Activated naive CD4-positive, alpha-beta T cell treated with anti-CD3 and anti-CD28 coated beads, Interleukin-2, amount 50 U/mL, for 24 hours (primary cell): ENCODE data around the gene SLC1A3.

Source experiments
- H3K27ac Mint-ChIP-seq: one replicate; pipeline ENCODE4 v1.8.0; 2021; ENCODE audit warnings: mild to moderate bottlenecking, mixed read lengths
- H3K27me3 Mint-ChIP-seq: one replicate; pipeline ENCODE4 v1.8.0; 2021; ENCODE audit warnings: mixed read lengths
- H3K36me3 Mint-ChIP-seq: one replicate; pipeline ENCODE4 v1.8.0; 2021; ENCODE audit warnings: mixed read lengths
- H3K4me1 Mint-ChIP-seq: one replicate; pipeline ENCODE4 v1.8.0; 2021; ENCODE audit warnings: mixed read lengths
- H3K4me3 Mint-ChIP-seq: one replicate; pipeline ENCODE4 v1.8.0; 2021; ENCODE audit warnings: mild to moderate bottlenecking, mixed read lengths
- H3K9me3 Mint-ChIP-seq: one replicate; pipeline ENCODE4 v1.8.0; 2021; ENCODE audit warnings: mixed read lengths

The SLC1A3 gene

GRCh38 chr5:36655161-36655560 lies 48.8 kb downstream of the SLC1A3 start:
- no peak overlapping the region for H3K27ac Mint-ChIP-seq
- peaks cover 14% of the 10 kb centered on the region for H3K27me3 Mint-ChIP-seq
- H3K36me3 Mint-ChIP-seq, result no peaks in the 10 kb centered on the region
- H3K4me1 Mint-ChIP-seq, result no peaks in the 10 kb centered on the region
- H3K4me3 Mint-ChIP-seq, result no peak overlapping the region
- H3K9me3 Mint-ChIP-seq, result no peaks in the 10 kb centered on the region

DNA sequence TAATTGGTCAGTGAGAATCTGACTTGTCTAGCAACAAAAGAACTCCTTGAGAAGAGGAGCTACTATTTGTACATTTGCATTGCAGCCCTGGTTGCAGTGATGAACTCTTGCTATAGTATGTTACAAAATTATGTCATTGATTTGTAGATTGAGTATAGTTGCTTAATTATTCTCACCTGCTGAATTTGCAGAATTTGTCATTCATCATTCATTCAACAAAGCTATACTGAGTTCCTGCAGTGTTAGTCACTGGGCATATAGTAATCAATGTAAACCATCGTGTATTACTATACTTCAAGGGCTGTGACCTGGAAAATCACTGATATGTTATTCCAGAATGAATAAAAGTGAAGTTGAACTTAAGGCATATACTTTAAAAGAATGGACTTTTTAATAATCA lies 50.1 kb downstream of the SLC1A3 start:
- no peak overlapping the region for H3K4me3 Mint-ChIP-seq
- no peak overlapping the region for H3K27ac Mint-ChIP-seq
- H3K9me3 Mint-ChIP-seq, result no peaks in the 10 kb centered on the region

DNA sequence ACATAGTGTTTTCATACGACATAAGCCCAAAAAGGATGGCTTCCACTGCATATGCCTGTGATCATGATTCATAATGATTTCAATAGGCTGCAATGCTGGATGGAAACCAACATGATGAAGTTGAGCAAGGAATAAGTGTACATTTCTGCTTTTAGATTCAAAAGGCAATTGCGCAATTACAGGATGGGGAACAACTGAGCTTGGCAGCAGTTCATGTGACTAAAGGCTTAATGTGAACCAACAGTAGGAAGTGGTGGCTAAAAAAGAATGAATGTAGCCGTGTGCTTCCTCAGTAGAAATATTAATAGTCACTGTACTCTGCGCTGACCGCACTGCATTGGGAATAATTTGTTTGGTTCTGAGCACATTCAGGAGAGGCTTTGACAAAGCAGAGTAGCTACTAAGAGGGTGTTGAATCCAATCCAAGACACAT lies 51.2 kb downstream of the SLC1A3 start:
- H3K27ac Mint-ChIP-seq, result no peak overlapping the region
- no peaks in the 10 kb centered on the region for H3K9me3 Mint-ChIP-seq
- H3K4me3 Mint-ChIP-seq, result no peak overlapping the region
- H3K4me1 Mint-ChIP-seq, result no peaks in the 10 kb centered on the region
- H3K36me3 Mint-ChIP-seq, result no peaks in the 10 kb centered on the region
- peaks cover 9% of the 10 kb centered on the region for H3K27me3 Mint-ChIP-seq

More for the DNA sequence above, 50.1 kb downstream of the SLC1A3 start:
- Mint-ChIP-seq H3K4me1 (no peaks in the 10 kb centered on the region), H3K27me3 (peaks cover 12% of the 10 kb centered on the region), H3K36me3 (no peaks in the 10 kb centered on the region)

DNA sequence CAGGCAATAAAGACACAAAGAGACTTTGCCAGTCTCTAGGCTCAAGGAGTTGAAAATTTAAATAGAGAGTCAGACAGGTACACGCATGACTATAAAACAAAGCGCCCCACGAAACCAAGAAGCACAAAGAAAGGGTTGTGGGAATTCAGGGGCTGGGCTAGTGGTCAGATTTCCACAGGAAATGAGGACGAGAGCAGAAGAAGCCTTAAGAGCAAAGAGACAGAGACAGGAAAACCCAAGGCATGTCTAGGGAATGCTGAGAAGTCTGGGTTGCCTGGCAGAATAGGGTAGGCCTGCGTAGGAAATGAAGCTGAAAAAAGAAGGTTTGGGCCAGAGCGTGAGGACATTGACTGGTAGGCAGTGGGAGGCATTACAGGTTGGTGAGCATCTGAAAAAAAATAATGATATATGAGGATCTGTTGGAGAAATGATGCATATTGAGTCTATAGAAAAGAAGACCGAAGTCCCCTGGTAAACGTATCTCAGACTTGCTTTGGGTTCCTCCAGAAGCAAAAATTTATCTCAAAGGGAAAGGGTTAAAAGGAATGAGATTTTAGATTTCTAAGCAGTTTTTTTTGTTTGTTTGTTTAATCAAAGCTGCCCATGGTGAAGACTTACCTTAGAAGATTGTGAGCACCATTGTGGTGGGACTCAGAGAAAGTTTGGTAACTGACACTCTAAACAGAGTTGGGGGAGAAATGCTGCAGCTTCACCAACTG lies 51.8 kb downstream of the SLC1A3 start:
- H3K4me3 Mint-ChIP-seq, result no peak overlapping the region
- peaks cover 8% of the 10 kb centered on the region for H3K27me3 Mint-ChIP-seq
- H3K36me3 Mint-ChIP-seq, result no peaks in the 10 kb centered on the region
- no peak overlapping the region for H3K27ac Mint-ChIP-seq
- H3K4me1 Mint-ChIP-seq, result no peaks in the 10 kb centered on the region
- no peaks in the 10 kb centered on the region for H3K9me3 Mint-ChIP-seq

- Mint-ChIP-seq H3K27me3 (peaks cover 5% of the 10 kb centered on the region), H3K27ac (no peak overlapping the region), H3K9me3 (no peaks in the 10 kb centered on the region), H3K36me3 (no peaks in the 10 kb centered on the region), H3K4me1 (no peaks in the 10 kb centered on the region), H3K4me3 (no peak overlapping the region)
Observed at GRCh38 chr5:36659411-36659810, 53.0 kb downstream of the SLC1A3 start.

DNA sequence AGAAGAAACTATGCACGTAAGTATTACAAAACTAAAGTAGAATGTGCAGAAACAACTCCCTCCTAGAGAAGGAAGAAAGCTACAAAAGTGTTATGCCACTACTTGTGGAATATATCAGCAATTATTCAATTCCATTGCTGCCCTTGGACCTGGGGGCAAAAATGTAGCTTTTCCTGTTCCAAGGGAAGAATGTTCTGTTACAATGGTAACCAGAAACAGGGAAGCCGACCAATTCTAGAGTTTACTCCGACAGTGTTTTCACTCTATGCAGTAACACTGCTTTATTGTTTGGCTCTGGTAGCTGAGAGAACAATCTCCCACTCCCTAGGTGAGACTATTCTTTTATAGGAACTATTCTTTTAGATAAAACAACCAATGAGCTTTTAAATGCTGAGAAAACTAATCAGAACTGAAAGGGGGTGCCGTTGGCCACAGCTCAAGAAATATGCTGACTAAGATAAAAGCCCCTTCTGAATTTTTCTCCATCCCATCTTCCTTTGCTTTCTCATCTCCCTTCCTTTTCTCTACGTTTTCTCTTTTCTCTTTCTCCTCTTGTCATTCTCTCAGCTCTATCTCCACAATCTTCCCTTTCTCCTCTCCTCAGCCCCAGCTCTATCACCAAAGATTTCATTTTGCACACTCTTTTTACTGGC lies 54.1 kb downstream of the SLC1A3 start:
- Mint-ChIP-seq H3K27ac (no peak overlapping the region), H3K27me3 (peaks cover 1% of the 10 kb centered on the region), H3K9me3 (no peaks in the 10 kb centered on the region), H3K4me1 (no peaks in the 10 kb centered on the region), H3K4me3 (no peak overlapping the region), H3K36me3 (no peaks in the 10 kb centered on the region)

DNA sequence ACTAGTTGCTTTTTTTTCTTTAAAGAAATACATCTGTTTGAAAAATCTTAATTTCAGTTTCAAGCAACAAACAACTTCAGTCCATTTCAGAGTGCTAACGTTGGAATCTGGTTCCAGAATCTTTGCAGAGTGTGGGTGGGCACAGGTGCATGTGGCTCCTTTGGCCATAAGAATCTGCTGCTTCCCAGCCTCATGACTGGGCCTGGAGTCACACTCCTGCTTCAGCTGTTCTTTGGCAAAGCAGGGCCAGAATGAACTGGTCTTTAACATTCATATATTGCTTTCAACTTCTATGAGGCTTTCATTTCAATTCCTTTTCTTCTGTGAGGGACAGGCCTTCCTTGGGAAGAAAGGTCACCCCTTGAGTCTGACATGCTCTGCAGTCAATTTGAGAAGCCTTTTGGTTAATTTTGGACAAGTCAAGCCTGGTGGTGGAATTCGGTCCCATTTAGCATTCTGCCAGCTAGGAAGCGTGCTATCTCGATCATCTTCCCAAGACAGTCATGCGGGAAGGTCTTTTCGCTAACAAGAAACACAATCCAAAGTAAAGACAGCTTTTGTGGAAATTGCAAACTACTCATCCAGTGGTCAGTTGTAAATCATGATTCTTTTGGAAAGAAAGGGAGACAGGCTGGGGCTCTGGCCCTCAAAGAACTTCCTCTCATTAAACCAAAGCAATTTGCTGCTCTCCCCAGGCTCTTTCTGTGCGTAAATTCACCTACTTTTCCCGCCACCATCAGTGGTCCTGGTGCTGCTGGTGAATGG lies 55.2 kb downstream of the SLC1A3 start:
- H3K27me3 Mint-ChIP-seq, result peaks cover 3% of the 10 kb centered on the region

DNA sequence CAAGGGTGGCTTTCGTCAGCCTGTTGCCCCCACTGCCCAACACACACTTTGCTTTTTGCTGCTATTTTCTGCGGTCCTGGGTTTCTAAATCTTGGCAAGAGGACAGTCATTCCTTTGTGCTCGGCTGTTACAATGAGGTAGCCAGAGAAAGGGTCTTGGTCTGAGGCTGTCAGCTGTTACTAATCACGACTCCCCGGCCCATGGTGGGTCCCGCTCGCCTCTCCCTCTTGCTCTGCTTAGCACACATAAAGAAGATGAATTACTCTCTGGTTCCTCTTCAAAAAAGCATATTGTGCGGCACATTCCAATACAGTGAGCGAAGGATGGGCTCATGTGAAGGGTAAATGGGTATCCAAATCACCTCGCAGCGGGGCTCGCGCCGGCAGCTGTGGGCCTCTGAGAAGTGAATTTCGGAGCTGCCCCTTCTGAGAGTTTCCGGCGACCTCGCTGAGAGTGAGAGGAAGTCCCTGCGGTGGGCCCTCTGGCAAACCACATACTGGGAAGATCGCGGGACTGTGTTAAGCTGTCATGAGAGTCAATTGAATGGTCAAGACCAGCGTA lies 56.0 kb downstream of the SLC1A3 start:
- H3K27me3 Mint-ChIP-seq, result peaks cover 3% of the 10 kb centered on the region
- no peak overlapping the region for H3K4me3 Mint-ChIP-seq
- H3K36me3 Mint-ChIP-seq, result no peaks in the 10 kb centered on the region
- no peaks in the 10 kb centered on the region for H3K4me1 Mint-ChIP-seq
- no peaks in the 10 kb centered on the region for H3K9me3 Mint-ChIP-seq
- H3K27ac Mint-ChIP-seq, result no peak overlapping the region

More for the DNA sequence above, 55.2 kb downstream of the SLC1A3 start:
- H3K4me1 Mint-ChIP-seq, result no peaks in the 10 kb centered on the region
- H3K9me3 Mint-ChIP-seq, result no peaks in the 10 kb centered on the region
- no peak overlapping the region for H3K4me3 Mint-ChIP-seq
- H3K36me3 Mint-ChIP-seq, result no peaks in the 10 kb centered on the region
- H3K27ac Mint-ChIP-seq, result no peak overlapping the region

- H3K27me3 Mint-ChIP-seq, result peaks cover 2% of the 10 kb centered on the region
- no peaks in the 10 kb centered on the region for H3K4me1 Mint-ChIP-seq
- no peak overlapping the region for H3K4me3 Mint-ChIP-seq
- H3K27ac Mint-ChIP-seq, result no peak overlapping the region
- H3K36me3 Mint-ChIP-seq, result no peaks in the 10 kb centered on the region
- H3K9me3 Mint-ChIP-seq, result no peaks in the 10 kb centered on the region
Observed at GRCh38 chr5:36664766-36665165, 58.4 kb downstream of the SLC1A3 start.

DNA sequence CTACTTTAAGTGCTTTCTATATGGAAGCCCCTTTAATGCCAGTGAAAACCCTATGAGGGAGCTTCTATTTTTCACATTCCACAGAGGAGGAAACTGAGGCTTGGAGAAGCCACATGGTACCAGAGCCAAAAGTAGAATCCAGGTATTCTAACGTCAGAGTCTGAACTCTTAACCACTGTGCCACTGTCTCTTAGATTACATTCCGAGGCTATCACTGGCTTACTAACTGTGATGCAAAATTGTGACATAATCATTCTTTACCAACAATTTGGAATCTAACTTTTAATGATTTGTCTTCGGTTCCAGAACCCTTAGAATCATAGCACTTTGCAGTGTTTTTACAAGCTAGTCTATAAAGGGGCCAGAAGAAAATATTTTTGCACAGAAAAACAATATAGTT lies 59.2 kb downstream of the SLC1A3 start:
- Mint-ChIP-seq H3K36me3 (no peaks in the 10 kb centered on the region), H3K27me3 (peaks cover 2% of the 10 kb centered on the region), H3K9me3 (no peaks in the 10 kb centered on the region), H3K27ac (no peak overlapping the region), H3K4me3 (no peak overlapping the region), H3K4me1 (no peaks in the 10 kb centered on the region)

DNA sequence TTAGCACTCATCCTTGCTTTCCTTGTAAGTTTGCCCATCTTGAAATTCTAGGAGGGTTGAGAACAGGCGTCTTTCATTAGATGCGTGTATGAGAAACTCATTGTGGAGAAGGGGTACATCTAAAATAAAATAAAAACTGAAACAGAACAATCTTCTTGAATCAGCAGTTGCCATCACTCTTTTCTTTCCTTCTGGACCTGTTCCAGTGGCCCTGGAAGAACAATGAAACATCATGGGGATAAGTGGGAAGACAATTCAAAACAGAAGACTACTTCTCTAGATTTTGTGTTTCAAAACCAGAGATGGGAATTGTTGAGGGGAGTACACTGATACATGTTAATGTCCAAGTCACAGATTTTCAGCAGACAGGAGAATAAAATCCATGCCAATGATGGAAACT lies 59.9 kb downstream of the SLC1A3 start:
- no peaks in the 10 kb centered on the region for H3K4me1 Mint-ChIP-seq
- H3K27me3 Mint-ChIP-seq, result peaks cover 2% of the 10 kb centered on the region
- H3K9me3 Mint-ChIP-seq, result no peaks in the 10 kb centered on the region
- H3K4me3 Mint-ChIP-seq, result no peak overlapping the region
- no peak overlapping the region for H3K27ac Mint-ChIP-seq
- no peaks in the 10 kb centered on the region for H3K36me3 Mint-ChIP-seq

- H3K36me3 Mint-ChIP-seq, result no peaks in the 10 kb centered on the region
- H3K9me3 Mint-ChIP-seq, result no peaks in the 10 kb centered on the region
- no peak overlapping the region for H3K27ac Mint-ChIP-seq
- H3K27me3 Mint-ChIP-seq, result peaks cover 2% of the 10 kb centered on the region
- no peak overlapping the region for H3K4me3 Mint-ChIP-seq
- no peaks in the 10 kb centered on the region for H3K4me1 Mint-ChIP-seq
Observed at GRCh38 chr5:36666986-36667385, 60.6 kb downstream of the SLC1A3 start.

GRCh38 chr5:36667824-36668223 lies 61.4 kb downstream of the SLC1A3 start:
- Mint-ChIP-seq H3K36me3 (no peaks in the 10 kb centered on the region), H3K27ac (no peak overlapping the region), H3K27me3 (peaks cover 2% of the 10 kb centered on the region), H3K9me3 (no peaks in the 10 kb centered on the region), H3K4me3 (no peak overlapping the region), H3K4me1 (no peaks in the 10 kb centered on the region)

- Mint-ChIP-seq H3K36me3 (no peaks in the 10 kb centered on the region), H3K4me3 (no peak overlapping the region), H3K9me3 (no peaks in the 10 kb centered on the region), H3K4me1 (no peaks in the 10 kb centered on the region), H3K27me3 (peaks cover 2% of the 10 kb centered on the region), H3K27ac (no peak overlapping the region)
Observed at GRCh38 chr5:36669015-36669651, 62.7 kb downstream of the SLC1A3 start.

DNA sequence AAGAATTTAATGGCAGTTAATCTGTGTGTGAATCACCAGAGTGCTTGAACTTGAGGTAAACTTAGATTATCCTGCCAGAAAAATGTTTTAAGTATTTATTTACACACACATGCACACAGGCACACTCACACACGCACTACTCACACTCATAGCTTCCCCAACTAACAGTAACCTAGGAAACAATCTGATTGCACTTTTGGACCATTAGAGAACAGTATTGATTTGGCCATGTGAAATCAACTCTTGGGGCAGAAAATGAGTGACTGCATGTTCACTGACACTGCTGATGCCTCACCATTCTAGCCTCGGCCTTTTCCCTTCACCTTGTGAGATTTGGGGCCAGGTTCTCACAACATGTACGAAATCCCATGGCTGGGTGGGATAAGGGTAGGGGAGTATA lies 64.1 kb downstream of the SLC1A3 start:
- Mint-ChIP-seq H3K27ac (no peak overlapping the region), H3K9me3 (no peaks in the 10 kb centered on the region), H3K36me3 (no peaks in the 10 kb centered on the region), H3K4me1 (no peaks in the 10 kb centered on the region), H3K27me3 (peaks cover 2% of the 10 kb centered on the region), H3K4me3 (no peak overlapping the region)
